ENCODE data around the gene PSTK. TPM values are rescaled to one million over a fixed set of nuclear protein-coding genes. Genes with fewer than 3 reads are reported as not detected.

PSTK gene
- total RNA-seq, 1 experiment from 2014 or later = 4.4 TPM

DNA sequence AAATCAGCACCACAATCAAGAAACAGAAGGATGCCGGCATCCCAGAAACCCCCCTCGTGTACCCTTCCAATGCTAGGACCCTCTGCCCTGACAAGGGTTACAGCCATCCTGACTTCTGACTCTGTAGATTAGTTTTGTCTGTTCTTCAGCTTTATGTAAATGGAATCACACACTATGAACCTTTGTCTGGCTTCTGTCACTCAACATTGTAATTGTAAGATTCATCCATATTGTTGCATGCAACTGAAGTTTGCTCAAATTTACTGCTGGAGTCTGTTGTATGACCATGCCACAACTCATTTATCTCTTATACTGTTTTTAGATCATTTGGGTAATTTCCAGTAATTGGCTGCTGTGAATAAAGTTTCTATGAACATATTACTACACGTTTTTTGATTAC, 20.0 kb downstream of the PSTK start:
- Histone ChIP-seq H4K20me1 (ENCODE audit: insufficient read depth) (no peaks in the 10 kb centered on the region), H3K27ac (ENCODE audit: low read depth, low read length) (no peak overlapping the region), H3K36me3 (ENCODE audit: control insufficient read depth in 1 of 2, insufficient read depth in 2 of 2, low read length in 2 of 2) (peaks cover 5 to 8% of the 10 kb centered on the region in 2 experiments; a peak in 2 of 4 replicates), H3K9me3 (ENCODE audit: control insufficient read depth in 1 of 2, insufficient read depth in 1 of 2, low read depth in 1 of 2, low read length in 2 of 2) (no peaks in the 10 kb centered on the region), H3K9ac (ENCODE audit: low read length) (no peak overlapping the region), H3K27me3 (ENCODE audit: insufficient read depth, low read length) (no peaks in the 10 kb centered on the region), H3K4me3 (replicated peaks in 1 of 2; ENCODE audit: low read depth in 1 of 2, low read length in 2 of 2) (no peak overlapping the region), H2AFZ (ENCODE audit: low read depth, low read length, poor library complexity, severe bottlenecking) (no peak overlapping the region), H3K9me2 (ENCODE audit: insufficient read depth) (no peaks in the 10 kb centered on the region), H3K79me2 (ENCODE audit: insufficient read depth, low read length) (peaks cover 65% of the 10 kb centered on the region), H3K4me2 (ENCODE audit: low read length) (no peak overlapping the region), H3K4me1 (ENCODE audit: control insufficient read depth in 1 of 2, insufficient read depth in 2 of 2, low read length in 2 of 2) (no peaks in the 10 kb centered on the region)
- BruUV-seq (replicated peaks) = no TSS peak
- intact Hi-C loops (cut with micrococcal nuclease) = no loop called here
- ChIA-PET RAD21 (ENCODE audit: low non-redundant PET in 1 of 2, low total read pairs in 2 of 2, uncharacterized antibody in 2 of 2, unreplicated experiment in 2 of 2) (no interaction called here), CTCF (interaction anchor here (0.9 to 2.7 kb wide), 2 partner anchors 20 to 22 kb away, joined by 3 to 9 read pairs; partner anchors contain the start of gene PSTK), POLR2A (interaction anchor here (0.7 to 1.2 kb wide), 2 partner anchors 10 to 19 kb away, joined by 3 read pairs; no protein-coding TSS in a partner anchor)
- DNase-seq (ENCODE audit: low read depth, low spot score) = no peak
- TF ChIP-seq YY1 (IDR thresholded peaks at IDR 0.05; ENCODE audit: extremely low read depth, insufficient replicate concordance, low read depth, low read length) (no peak), POLR2A (IDR thresholded peaks at IDR 0.05; ENCODE audit: borderline replicate concordance, extremely low read depth, insufficient read depth, insufficient read length) (no peak), JUND (IDR thresholded peaks at IDR 0.05) (no peak), CBX3 (IDR thresholded peaks at IDR 0.05; ENCODE audit: low read depth) (no peak)
- TF ChIP-seq, protein P1, sequence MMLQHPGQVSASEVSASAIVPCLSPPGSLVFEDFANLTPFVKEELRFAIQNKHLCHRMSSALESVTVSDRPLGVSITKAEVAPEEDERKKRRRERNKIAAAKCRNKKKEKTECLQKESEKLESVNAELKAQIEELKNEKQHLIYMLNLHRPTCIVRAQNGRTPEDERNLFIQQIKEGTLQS (IDR thresholded peaks at IDR 0.05) = no peak
- TF ChIP-seq, protein P2, sequence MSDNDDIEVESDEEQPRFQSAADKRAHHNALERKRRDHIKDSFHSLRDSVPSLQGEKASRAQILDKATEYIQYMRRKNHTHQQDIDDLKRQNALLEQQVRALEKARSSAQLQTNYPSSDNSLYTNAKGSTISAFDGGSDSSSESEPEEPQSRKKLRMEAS (IDR thresholded peaks at IDR 0.05) = no peak
- no peak for ATAC-seq

DNA sequence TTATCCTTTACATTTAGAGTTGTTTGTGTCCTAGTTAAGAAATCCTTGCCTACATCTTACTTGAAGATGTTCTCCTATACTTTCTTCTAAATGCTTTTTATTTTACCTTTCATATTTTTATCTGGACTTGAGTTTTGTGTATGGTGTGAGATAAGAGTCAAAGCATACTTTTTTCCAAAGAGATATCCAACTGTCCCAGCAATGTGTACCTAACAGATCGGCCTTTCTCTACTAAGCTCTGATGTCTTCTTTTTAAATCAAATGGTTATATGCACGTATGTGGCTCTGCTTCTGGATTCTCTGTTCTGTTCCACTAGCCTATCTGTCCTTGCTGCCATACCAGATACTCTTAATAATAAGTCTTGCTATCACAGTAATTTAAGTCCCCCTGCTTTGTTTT, 21.2 kb downstream of the PSTK start:
- H3K27me3 ChIP-seq (ENCODE audit: insufficient read depth, low read length) = no peaks in the 10 kb centered on the region
- CTCF ChIA-PET = no interaction called here
- no TSS peak for BruUV-seq (replicated peaks)
- no peak overlapping the region for H3K4me3 ChIP-seq (replicated peaks in 1 of 2; ENCODE audit: low read depth in 1 of 2, low read length in 2 of 2)
- H3K9me3 ChIP-seq (ENCODE audit: control insufficient read depth in 1 of 2, insufficient read depth in 1 of 2, low read depth in 1 of 2, low read length in 2 of 2) = no peaks in the 10 kb centered on the region
- DNase-seq (ENCODE audit: low read depth, low spot score) (no peak), ATAC-seq (no peak)
- intact Hi-C loops (cut with micrococcal nuclease) = no loop called here
- H2AFZ ChIP-seq (ENCODE audit: low read depth, low read length, poor library complexity, severe bottlenecking) = no peak overlapping the region
- POLR2A ChIA-PET = no interaction called here
- H3K4me1 ChIP-seq (ENCODE audit: control insufficient read depth in 1 of 2, insufficient read depth in 2 of 2, low read length in 2 of 2) = no peaks in the 10 kb centered on the region
- 0 out of 4 replicates have a peak, but pooled peaks cover 0 to 4% of the 10 kb centered on the region in 2 experiments for H3K36me3 ChIP-seq (ENCODE audit: control insufficient read depth in 1 of 2, insufficient read depth in 2 of 2, low read length in 2 of 2)
- H3K79me2 ChIP-seq (ENCODE audit: insufficient read depth, low read length) = peaks cover 77% of the 10 kb centered on the region
- RAD21 ChIA-PET (ENCODE audit: low non-redundant PET in 1 of 2, low total read pairs in 2 of 2, uncharacterized antibody in 2 of 2, unreplicated experiment in 2 of 2) = no interaction called here
- H3K27ac ChIP-seq (ENCODE audit: low read depth, low read length) = no peak overlapping the region
- no peaks in the 10 kb centered on the region for H4K20me1 ChIP-seq (ENCODE audit: insufficient read depth)
- no peak overlapping the region for H3K4me2 ChIP-seq (ENCODE audit: low read length)
- no peaks in the 10 kb centered on the region for H3K9me2 ChIP-seq (ENCODE audit: insufficient read depth)
- H3K9ac ChIP-seq (ENCODE audit: low read length) = no peak overlapping the region
- TF ChIP-seq, protein P3, sequence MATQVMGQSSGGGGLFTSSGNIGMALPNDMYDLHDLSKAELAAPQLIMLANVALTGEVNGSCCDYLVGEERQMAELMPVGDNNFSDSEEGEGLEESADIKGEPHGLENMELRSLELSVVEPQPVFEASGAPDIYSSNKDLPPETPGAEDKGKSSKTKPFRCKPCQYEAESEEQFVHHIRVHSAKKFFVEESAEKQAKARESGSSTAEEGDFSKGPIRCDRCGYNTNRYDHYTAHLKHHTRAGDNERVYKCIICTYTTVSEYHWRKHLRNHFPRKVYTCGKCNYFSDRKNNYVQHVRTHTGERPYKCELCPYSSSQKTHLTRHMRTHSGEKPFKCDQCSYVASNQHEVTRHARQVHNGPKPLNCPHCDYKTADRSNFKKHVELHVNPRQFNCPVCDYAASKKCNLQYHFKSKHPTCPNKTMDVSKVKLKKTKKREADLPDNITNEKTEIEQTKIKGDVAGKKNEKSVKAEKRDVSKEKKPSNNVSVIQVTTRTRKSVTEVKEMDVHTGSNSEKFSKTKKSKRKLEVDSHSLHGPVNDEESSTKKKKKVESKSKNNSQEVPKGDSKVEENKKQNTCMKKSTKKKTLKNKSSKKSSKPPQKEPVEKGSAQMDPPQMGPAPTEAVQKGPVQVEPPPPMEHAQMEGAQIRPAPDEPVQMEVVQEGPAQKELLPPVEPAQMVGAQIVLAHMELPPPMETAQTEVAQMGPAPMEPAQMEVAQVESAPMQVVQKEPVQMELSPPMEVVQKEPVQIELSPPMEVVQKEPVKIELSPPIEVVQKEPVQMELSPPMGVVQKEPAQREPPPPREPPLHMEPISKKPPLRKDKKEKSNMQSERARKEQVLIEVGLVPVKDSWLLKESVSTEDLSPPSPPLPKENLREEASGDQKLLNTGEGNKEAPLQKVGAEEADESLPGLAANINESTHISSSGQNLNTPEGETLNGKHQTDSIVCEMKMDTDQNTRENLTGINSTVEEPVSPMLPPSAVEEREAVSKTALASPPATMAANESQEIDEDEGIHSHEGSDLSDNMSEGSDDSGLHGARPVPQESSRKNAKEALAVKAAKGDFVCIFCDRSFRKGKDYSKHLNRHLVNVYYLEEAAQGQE (IDR thresholded peaks at IDR 0.05; ENCODE audit: low read depth) = no peak
- TF ChIP-seq TCF7L2 (IDR thresholded peaks at IDR 0.05; ENCODE audit: borderline replicate concordance, extremely low read depth, insufficient read depth, insufficient read length) = no peak
- TF ChIP-seq EGR1 (IDR thresholded peaks at IDR 0.05; ENCODE audit: low read depth) = no peak
- TF ChIP-seq EZH2 (IDR thresholded peaks at IDR 0.05) = no peak
- TF ChIP-seq SIN3A (IDR thresholded peaks at IDR 0.05; ENCODE audit: low read depth) = no peak
- TF ChIP-seq, protein P1 (IDR thresholded peaks at IDR 0.05) = no peak
- TF ChIP-seq, protein P2 (IDR thresholded peaks at IDR 0.05) = no peak
- TF ChIP-seq SP1 (IDR thresholded peaks at IDR 0.05; ENCODE audit: low read depth) = no peak
- TF ChIP-seq CBX3 (IDR thresholded peaks at IDR 0.05; ENCODE audit: low read depth) = no peak
- TF ChIP-seq CEBPB (IDR thresholded peaks at IDR 0.05; ENCODE audit: low read depth) = no peak
- no peak for TF ChIP-seq FOSL1 (IDR thresholded peaks at IDR 0.05; ENCODE audit: low read depth)
- TF ChIP-seq ELF1 (IDR thresholded peaks at IDR 0.05; ENCODE audit: borderline replicate concordance, low read depth) = no peak
